Astrocyte (in vitro differentiated cells and primary cell): ENCODE measurements around the gene PCGF5.

Experiments
- EZH2 ChIP-seq: IDR thresholded peaks from 2 replicates; pipeline ENCODE4 v1.6.1; 2012; ENCODE audit warnings: mild to moderate bottlenecking, low read length, inconsistent platforms; ENCODE audit not compliant: insufficient read depth
- TF ChIP-seq, protein P1 (sequence below): IDR thresholded peaks from 2 replicates; pipeline ENCODE4 v1.5.1; 2011; ENCODE audit warnings: low read depth, mild to moderate bottlenecking, inconsistent platforms, low read length, moderate library complexity; ENCODE audit not compliant: insufficient read depth

DNA sequence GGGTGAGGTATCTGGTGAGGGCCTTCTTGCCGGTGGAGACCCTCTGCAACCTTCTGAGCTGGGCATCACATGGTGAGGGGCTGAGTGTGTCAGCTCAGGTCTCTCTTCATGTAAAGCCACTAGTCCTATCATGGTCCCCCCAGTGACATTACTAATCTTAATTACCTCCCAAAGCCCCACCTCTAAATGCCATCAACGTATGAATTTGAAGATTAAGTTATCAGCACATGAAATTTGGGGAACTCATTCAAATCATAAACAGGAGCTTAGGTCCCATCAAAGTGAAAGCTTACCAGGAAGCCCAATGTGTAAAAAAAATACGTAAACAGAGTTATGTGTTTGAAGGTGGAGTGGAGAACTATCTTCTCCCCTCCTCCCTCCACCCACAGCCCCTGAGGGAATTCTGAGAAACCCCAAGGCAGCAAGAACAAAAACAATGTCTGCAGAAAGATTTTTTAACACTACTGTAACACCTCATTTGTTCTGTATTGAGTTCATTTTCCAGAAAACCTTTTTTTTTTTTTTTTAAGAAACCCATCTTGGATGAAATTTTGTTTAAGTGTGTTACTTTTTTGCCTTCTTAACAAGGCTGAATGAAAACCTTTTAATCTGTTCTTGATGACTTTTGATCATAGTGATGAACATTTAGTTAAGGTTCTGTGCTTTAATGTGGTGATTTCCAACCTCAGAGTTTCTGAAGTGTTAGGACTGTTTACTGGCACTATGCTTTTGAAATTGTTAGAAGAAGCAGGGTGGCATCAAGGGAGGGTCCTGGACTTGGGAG is 19.1 kb upstream of the PCGF5 start:
- TF ChIP-seq, protein P1, sequence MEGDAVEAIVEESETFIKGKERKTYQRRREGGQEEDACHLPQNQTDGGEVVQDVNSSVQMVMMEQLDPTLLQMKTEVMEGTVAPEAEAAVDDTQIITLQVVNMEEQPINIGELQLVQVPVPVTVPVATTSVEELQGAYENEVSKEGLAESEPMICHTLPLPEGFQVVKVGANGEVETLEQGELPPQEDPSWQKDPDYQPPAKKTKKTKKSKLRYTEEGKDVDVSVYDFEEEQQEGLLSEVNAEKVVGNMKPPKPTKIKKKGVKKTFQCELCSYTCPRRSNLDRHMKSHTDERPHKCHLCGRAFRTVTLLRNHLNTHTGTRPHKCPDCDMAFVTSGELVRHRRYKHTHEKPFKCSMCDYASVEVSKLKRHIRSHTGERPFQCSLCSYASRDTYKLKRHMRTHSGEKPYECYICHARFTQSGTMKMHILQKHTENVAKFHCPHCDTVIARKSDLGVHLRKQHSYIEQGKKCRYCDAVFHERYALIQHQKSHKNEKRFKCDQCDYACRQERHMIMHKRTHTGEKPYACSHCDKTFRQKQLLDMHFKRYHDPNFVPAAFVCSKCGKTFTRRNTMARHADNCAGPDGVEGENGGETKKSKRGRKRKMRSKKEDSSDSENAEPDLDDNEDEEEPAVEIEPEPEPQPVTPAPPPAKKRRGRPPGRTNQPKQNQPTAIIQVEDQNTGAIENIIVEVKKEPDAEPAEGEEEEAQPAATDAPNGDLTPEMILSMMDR: no peak
- no peak for TF ChIP-seq EZH2
